ENCODE data around the gene PDE6B.

DNA sequence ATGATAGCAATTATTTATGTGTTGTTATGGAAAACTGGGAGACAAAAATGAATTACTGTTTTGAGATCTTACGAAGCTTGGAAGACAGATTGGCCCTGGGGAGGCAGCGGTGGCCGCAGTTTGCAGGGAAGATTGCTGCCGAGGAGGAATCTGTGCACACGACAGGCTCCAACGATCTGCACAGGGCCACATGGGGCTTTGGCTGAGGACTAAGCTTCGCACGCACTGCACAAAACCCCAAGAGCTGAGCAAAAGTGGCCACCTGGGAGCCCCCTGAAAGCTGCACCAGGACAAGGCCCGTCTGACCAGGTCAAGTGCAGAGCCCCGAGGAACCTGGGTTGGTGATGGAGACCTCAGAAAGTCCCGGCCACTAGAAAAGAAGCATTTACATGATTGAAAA, 5.2 kb upstream of the PDE6B start:
- TF ChIP-seq, protein P1, sequence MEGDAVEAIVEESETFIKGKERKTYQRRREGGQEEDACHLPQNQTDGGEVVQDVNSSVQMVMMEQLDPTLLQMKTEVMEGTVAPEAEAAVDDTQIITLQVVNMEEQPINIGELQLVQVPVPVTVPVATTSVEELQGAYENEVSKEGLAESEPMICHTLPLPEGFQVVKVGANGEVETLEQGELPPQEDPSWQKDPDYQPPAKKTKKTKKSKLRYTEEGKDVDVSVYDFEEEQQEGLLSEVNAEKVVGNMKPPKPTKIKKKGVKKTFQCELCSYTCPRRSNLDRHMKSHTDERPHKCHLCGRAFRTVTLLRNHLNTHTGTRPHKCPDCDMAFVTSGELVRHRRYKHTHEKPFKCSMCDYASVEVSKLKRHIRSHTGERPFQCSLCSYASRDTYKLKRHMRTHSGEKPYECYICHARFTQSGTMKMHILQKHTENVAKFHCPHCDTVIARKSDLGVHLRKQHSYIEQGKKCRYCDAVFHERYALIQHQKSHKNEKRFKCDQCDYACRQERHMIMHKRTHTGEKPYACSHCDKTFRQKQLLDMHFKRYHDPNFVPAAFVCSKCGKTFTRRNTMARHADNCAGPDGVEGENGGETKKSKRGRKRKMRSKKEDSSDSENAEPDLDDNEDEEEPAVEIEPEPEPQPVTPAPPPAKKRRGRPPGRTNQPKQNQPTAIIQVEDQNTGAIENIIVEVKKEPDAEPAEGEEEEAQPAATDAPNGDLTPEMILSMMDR (IDR thresholded peaks at IDR 0.05), result no peak
- TF ChIP-seq POLR2A (IDR thresholded peaks at IDR 0.05) (no peak), EP300 (IDR thresholded peaks at IDR 0.05; ENCODE audit: low read depth) (no peak)
